NCI-H2171 treated with DMSO at 0.1 percent for 48 hours (cell line): ENCODE data around the gene SPEN.
"Not testable (repeated sequence)": the region's sequence is repeated elsewhere in the genome, so short reads cannot be mapped to it uniquely, and the experiment has no call there.

Source experiments
- DNase-seq: peaks from one replicate; lab custom pipeline; 2025; lab: John Stamatoyannopoulos, UW

The SPEN gene

GRCh38 chr1:15900662-15901279, 53.3 kb downstream of the SPEN start:
- DNase-seq: no peak

GRCh38 chr1:15902882-15903281, 55.4 kb downstream of the SPEN start:
- DNase-seq: no peak

- DNase-seq: no peak
These were observed 61.1 kb downstream of the SPEN start for GRCh38 chr1:15908597-15908996.

GRCh38 chr1:15911141-15911540, 63.6 kb downstream of the SPEN start:
- DNase-seq: no peak

GRCh38 chr1:15911927-15912326, 64.4 kb downstream of the SPEN start:
- no peak for DNase-seq

GRCh38 chr1:15913607-15914006, 66.1 kb downstream of the SPEN start:
- not testable (repeated sequence) for DNase-seq

- DNase-seq: no peak
These were observed 68.5 kb downstream of the SPEN start for GRCh38 chr1:15915991-15916390.

- no peak for DNase-seq
These were observed 68.9 kb downstream of the SPEN start for GRCh38 chr1:15916417-15916816.

GRCh38 chr1:15916916-15917315, 69.4 kb downstream of the SPEN start:
- no peak for DNase-seq

- no peak for DNase-seq
These were observed 71.6 kb downstream of the SPEN start for GRCh38 chr1:15918962-15919715.

GRCh38 chr1:15923241-15923640, 75.7 kb downstream of the SPEN start:
- DNase-seq: no peak

- DNase-seq: not testable (repeated sequence)
These were observed 78.9 kb downstream of the SPEN start for GRCh38 chr1:15926448-15926847.

- DNase-seq: no peak
These were observed 81.8 kb downstream of the SPEN start for GRCh38 chr1:15928971-15929965.

- no peak for DNase-seq
These were observed 83.9 kb downstream of the SPEN start for GRCh38 chr1:15931401-15931800.

- no peak for DNase-seq
These were observed 84.4 kb downstream of the SPEN start for GRCh38 chr1:15931884-15932283.

- DNase-seq: no peak
These were observed 85.1 kb downstream of the SPEN start for GRCh38 chr1:15932612-15933011.

GRCh38 chr1:15933684-15934083, 86.2 kb downstream of the SPEN start:
- DNase-seq: no peak

- no peak for DNase-seq
These were observed 86.9 kb downstream of the SPEN start for GRCh38 chr1:15934211-15935055.

- no peak for DNase-seq
These were observed 87.8 kb downstream of the SPEN start for GRCh38 chr1:15935056-15935950.

GRCh38 chr1:15936025-15936424, 88.5 kb downstream of the SPEN start:
- no peak for DNase-seq

GRCh38 chr1:15937146-15937545, 89.6 kb downstream of the SPEN start:
- no peak for DNase-seq
